GM18909 (cell line): ENCODE measurements around the gene SLC7A8.

ENCODE experiments used
- ATAC-seq: cut with Tn5 transposase; IDR thresholded peaks from one replicate; pipeline ENCODE4 v1.9.1; 2021; ENCODE audit warnings: mild to moderate bottlenecking; ENCODE audit not compliant: unreplicated experiment, poor library complexity

The SLC7A8 gene

DNA sequence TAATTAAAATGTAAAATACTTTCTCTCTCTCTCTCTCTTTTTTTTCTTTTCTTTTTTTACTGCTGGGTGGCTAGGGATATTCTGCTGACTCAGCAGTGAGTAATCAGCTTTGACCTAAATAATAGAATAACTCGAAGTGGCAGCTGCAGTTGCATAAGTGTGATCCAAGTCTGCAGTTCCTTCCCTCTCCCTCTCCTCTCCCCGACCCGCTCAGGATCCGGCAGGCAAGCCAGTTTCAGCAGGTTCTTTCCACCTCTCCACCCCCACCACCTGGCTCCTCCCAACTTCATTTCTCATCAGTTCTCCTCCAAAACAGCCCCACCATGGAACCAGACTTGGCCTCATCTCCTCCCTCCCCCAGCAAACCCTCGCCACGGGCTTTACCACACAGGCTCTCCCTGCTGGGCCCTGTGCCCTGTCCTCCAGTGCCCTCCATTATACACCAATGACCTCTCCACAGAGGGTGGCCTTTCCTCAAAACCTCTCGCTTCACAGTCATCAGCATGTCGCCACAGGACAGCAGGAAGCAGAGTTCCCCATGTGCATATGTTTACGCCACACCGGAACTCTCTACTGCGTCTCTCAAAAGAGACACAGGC is 22.4 kb downstream of the SLC7A8 start:
- no peak for ATAC-seq

DNA sequence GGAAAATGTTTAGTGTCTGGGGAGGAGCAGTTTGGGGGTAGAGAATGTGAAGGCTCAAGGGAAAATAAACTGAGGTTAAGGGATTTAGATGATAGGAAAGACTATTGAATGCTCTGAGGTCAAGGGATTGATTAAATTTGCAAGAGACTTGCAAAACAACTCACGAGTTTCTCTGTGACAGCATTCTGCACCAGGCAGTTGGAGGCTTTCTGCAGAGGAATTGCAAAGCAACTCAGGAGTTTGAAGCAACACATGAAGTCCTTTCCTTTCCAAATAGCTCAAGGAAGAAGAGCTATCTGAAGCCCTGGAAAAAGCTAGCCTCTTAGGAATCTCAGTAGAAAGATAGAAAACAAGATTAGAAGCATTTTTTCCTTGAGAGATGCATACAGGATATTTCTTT is 23.9 kb downstream of the SLC7A8 start:
- ATAC-seq = no peak

DNA sequence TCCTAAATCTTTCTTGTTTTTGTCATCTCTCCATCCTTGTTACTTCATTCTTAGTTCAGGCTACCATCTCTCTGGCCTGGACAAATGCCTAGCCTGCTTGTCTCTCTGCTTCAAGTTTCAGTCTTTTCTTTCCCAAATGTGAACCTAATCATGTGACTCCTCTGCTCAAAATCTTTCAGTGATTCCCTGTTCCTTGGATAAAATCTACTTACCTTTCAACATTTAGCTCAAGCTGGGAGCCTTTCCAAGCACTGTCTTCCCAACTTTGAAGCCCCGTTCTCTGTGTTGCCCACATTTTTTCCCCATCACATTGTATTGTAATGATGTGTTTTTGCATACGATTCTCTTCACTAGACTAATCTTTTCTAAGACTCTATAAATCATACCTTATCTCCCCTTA is 24.7 kb downstream of the SLC7A8 start:
- no peak for ATAC-seq

DNA sequence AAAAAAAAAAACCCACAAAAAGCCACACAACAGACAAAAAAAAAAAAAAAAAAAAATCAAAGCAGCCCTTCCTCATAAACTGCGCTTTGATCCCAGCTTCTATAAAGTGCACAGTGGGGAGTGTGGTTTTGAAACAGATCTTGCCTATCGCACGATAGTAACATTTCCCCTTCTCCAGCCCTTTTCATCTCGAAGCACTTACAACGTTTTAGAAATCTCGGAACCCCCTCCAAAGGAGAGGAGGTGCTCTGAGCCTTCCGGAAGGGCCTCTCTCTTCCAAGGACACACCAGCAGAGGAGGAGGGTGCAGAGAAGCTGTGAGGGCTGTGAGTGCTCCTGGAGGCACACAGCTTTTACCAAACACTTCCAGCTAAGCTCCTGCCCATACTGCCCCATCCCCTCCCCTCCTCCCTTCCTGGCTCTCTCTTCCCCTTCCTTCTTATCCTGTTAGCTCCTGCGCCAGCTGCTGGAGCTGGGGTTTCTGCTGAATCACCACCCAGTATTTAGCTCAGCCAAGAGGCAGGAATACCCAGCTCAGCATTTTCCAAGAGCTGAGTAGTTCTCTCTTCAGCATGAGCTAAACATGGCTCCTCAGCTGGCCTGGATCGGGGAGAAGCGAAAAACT is 28.4 kb downstream of the SLC7A8 start:
- ATAC-seq = no peak

DNA sequence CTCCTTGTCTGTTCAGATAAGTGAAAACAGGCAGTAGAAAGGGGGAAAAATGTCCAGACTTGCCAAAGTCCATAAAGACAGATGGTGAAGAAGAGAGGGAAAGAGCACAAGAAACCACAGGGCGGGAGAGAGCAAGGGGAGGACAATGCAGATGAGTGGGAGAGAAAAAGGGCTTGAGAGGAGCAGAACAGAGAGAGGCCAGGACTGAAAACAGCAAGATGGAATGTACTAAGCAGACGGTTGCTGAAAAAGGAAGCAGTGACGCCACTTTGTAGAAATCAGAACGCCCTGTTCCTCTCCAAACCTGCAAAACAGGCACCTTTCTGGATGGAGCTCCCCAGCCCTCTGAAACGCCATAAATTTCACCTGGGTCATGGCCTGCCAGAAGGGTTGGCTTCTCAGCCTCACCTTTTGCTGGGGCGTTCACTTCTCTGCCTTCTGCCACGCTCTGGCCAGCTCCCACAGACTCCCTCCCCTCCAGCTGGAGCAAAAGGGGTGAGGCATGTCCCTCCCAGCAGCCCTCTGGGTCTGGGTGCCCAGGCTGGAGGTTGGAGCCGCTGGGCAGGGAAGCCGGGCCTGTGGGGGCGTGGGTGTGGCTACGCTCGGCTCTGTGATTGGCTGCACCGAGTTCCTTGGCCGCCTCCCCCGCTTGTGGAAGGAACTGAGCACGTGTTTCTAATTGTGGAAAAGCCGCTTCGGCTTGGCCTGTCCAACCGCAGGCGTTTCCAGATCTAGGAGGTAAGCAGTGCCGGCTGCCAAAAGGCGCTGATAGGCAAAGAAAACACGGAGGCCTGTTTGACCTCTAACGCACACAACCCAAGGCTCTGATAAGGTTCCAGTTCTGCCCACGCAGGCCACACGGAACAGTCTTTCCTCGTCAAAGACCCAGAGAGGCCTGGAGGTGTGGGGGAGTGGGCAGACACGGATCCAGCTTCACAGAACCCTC is 29.3 kb downstream of the SLC7A8 start:
- ATAC-seq = no peak

DNA sequence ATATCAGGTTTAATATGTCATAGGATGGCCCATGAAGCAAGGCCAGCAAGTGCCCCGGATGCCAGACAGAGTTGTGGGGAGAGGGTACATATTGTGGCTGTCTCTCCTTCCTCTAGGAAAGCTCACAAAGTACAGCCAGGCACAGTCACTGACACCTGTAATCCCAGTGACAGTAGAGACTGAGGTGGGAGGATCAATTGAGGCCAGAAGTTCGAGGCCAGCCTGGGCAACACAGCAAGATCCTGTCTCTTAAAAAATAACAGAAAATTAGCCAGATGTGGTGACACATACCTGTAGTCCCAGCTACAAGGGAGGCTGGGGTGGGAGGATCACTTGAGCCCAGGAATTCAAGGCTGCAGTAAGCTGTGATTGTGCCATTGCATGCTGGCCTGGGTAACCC is 32.1 kb downstream of the SLC7A8 start:
- ATAC-seq = no peak

DNA sequence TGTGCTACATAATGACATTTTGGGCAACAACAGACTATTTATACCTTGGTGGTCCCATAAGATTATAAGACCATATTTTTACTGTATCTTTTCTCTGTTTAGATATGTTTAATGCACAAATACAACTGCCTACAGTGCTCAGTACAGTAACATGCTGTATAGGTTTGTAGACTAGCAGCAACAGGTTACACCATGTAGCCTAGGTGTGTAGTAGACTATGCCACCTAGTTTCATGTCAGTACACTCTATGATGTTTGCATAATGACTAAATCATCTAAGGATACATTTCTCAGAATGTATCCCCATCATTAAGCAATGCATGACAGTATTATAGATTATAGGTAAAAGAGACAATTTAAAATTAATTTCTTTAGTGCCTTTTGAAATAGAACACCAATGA is 33.7 kb downstream of the SLC7A8 start:
- ATAC-seq = no peak

DNA sequence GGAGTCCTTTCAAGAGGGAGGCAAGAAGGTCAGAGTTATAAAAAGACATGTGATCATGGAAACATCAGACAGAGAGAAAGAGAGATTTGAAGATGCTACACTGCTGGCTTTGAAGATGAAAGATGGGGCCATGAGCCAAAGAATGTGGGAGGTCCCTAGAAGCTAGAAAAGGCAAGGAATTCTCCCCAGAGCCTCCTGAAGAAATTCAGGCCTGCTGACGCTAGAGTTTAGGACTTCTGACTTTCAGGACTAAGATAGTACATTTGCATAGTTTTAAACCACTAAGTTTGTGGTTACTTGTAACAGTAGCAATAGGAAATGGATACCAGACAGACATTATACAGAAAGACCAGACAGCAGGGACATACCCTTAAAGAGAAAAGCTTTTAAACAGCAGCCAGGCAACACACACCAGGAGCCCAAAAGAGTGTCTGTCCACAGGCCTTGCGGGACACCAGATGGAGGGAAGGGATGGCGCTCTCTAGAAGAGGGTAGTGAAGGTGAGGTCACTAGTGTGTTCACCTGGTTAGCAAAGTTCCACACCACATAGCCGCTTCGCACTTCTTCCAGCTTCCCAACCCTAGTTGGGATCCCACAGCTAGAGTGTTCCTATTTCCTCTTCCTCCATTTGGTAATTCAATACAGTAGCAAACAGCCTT is 34.7 kb downstream of the SLC7A8 start:
- ATAC-seq = no peak

DNA sequence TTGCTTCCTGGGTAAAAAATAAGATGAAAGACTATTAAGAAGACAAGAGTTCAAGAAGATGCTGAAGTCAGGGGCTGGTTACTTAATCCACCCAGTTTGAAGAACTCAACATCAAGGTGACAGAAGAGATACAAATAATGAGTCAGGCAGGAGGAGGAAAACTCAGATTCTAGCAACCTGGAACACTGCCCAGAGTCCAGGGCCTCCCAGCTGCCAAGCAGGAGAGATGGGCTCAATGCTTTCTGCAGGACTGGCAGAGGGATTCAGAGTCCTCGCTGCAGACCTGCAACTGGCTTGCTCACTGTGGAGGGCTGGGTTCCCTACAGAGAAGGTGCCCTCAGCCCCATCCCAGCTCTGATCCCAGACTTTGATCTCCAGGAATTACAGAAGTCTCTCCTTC is 35.8 kb downstream of the SLC7A8 start:
- no peak for ATAC-seq

DNA sequence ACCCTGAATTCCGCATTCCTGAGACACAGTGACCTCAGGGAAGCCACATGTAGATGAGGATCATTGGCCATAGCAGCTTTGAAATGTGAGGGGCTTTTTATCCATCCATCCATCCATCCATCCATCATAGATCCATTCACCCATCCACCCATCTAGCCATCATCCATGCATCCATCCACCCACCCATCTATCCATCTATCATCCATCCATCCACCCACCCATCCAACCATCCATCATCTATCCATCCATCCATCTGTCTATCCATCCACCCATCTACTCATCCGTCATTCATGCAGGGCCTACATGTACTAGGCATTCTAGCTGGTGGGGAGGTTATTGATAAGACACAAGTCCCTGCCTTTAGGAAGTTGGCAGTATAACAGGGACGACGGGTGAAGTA is 36.5 kb downstream of the SLC7A8 start:
- ATAC-seq = no peak

DNA sequence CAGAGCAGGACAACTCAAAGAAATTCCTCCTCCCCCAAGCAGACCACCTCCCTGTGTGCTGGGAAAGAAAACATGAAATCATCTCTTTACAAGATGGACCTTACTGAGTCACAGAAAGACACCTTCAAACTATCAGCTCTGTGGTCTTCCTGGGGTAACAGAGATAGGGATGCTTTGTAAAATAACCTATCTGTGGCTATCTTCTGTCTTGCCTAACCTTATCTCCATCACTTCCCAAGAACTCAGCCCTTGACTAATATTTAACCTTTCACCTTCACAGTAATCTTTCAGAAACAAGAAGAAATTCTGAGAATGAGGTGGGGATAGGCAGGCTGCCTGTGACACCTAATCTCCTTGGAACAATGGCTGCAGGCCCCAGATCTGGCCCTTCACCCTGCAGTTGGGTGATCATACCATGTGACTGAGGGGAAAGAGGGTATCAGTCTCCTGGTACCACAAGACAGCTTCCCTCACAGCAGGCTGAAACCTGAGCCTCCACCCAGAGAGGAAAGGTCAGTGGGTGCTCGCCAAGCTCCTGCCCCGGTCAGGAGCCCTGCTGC is 37.0 kb downstream of the SLC7A8 start:
- ATAC-seq = no peak

DNA sequence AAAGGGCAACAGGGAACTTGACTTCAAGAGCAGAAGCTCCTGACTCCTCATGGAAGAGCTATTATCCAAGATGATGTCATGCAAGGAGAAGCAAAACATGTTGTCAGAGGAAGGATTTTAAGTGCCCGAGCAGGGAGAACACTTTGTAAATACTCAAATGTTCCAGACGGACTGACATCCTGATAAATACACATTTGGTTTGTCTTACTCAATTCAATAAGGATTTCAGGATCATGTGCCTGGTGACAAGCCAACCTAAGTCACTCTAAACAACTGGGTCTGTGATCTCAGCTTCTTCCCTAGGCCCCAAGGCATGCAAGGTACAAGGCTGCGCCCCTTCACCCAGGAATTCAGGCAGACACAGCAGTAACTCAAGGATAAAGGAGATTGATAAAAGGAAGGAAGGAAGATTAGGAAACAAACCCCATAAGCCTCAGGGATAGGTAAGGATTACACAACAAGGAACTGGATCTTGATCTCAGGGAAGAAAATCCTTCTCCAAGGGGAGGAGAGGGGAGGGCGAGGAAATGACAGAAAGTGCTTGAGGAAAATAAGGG is 37.6 kb downstream of the SLC7A8 start:
- ATAC-seq = no peak

DNA sequence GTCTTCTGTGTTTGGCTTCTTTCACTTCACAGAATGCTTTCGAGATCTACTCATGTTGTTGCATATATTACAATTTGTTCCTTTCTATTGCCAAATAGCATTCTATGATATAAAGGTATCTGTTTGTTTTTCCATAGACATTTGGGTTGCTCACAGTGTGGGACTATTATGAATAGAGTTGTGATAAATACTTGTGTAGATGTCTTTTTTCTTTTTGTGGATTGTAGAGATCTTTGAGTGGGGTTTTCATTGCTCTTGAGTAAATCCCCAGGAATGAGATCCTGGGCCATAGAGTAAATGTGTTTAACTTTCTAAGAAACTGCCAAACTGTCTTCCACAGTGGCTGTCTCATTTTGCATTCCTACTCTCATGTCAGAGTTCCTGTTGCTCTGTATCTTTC is 39.5 kb downstream of the SLC7A8 start:
- no peak for ATAC-seq

DNA sequence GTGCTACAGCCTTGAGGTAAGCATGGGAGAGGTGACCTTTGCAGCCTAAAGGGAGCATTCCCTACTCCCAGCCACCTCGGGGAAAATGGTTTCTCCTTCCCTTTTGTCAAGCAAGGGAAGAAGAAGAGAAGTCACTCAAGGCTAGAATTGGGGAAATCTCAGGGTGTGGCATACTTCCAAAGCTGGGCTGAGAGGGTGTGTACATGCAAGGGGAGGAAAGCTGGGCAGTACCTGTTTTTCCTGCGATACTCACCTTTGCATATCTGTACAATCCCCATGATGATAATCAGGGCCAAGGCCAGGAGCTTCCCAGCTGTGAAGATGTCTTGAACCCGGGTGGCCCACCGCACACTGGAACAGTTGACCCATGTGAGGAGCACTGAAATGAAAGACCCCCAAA is 40.6 kb downstream of the SLC7A8 start:
- no peak for ATAC-seq

DNA sequence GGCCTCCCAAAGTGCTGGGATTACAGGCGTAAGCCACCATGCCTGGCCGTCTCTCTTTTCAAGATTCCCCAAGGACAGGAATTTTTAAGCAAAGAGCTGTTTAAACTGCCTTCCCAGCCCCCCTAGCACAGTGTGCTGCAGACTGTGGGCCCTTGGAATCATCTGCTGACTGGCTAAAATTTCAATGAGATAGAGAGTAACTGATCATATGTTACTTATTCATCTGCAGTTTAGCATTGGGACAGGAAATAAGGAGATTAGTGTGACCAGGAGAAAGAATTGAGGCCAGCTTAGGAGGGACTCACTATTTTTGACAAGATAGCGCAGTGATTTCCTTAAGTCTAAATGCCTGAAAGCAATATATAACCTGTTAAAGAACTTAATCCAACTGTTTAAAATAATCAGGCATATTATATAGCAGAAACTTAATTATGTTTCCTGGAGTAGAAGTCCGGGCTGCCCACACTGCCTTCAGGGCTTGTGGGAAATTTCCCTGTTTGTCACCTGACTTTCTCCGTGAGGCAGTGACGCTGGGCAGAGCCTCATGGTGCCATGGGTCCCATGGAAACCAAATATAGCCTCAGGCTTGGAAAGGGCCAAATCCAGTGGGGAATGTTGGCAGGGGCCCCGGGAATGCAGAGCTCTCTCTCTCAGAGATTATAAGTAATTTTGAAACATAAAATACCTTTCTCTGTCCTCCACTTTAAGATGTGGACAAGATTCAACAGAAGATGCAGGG is 41.6 kb downstream of the SLC7A8 start:
- ATAC-seq = no peak

DNA sequence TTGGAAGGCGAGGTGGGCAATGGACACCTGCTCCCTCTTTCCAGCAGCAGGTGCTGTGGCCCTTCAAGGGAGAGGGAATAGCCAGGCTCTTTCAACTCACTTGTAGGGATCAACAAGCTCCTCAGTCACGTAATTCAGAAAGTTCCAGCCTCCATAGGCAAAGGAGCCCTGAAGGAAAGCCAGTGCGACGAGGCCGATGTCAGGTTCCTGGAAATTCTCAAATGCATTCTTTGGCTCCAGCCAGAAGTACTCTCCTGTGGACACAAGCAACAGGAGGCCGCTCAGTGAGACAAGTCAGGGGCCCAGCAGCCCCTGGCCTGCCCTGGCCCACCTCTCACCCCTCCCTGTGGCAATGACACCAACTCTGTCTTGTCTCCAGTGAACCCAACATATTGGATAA is 43.1 kb downstream of the SLC7A8 start:
- ATAC-seq = no peak

DNA sequence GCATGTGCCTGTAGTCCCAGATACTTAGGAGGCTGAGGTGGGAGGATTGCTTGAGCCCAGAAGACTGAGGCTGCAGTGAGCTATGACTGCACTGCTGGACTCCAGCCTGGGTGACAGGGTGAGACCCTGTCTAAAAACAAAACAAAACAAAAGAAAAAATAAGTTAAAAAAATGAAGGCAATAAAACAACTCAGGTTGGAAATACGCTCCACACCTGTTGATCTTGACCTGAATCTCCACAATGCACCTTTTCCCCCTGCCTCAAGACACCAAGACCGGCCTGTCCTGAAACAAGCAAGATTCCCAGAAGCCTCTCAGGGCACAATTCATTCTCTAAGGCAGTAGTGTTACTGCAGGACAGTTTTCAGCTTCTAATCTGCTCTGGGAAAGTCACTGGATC is 43.6 kb downstream of the SLC7A8 start:
- ATAC-seq = no peak

DNA sequence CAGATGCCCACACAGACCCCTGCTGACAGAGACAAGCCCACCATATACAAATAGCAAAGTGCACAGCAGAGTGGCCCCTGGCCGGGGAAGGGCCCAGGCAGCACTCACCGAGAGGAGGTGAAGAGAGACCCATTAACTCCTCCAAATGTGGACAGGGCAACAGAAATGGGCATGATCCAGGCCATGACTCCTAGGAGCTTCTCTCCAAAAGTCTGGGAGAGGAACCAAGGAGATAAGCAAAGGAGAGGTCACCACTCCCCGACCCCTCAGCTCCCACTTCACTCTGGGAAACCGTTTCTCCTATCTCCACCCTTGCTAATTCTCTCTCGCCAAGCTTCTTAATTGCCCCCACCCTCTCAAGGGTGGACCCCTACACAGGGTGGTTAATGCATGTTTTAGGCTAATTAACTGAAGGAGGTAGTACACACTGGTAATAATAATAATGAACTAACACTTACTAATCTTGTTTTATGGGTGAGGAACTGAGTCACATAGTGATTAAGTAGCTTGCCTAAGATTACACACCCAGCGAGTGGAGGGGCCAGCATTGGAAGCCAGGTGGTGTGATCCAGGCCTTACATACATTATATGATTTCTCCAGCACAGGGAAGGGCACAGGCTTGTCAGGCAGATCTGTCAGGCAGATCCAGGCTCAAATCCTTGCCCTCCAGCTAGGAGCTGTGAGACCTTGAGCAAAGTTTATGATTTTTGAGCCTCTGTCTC is 45.5 kb downstream of the SLC7A8 start:
- no peak for ATAC-seq

DNA sequence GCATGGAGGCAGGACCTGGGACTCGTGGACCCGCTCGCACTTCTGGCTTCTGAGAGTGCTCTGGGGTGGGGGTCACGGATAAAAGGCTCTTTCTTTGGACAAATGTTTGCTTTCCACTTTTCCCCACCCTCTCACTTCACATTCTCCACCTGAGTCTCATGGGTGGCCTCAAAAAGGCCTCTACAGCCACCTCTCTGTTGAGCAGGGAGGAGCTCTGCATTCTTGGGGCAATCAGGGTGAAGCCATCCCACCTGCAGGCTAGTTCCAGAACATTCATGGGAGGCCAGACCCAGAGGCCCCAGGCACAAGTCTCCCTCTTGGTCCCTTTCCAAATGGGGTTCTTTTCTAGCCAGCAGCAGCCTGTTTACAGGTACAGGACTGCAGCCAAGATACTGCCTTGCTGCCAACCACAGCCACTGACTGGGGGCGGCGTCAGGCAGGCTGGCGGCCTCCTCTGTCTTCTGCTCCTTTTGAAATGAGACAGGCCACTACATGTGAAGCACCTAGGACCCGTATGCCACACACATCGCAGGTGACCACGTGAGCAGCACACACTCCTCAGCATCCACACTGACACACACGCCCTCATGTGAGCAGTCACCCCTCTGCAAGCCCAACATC is 46.2 kb downstream of the SLC7A8 start:
- ATAC-seq = no peak
